Measurements from ENCODE around the gene OR5M3.

Gene OR5M3

DNA sequence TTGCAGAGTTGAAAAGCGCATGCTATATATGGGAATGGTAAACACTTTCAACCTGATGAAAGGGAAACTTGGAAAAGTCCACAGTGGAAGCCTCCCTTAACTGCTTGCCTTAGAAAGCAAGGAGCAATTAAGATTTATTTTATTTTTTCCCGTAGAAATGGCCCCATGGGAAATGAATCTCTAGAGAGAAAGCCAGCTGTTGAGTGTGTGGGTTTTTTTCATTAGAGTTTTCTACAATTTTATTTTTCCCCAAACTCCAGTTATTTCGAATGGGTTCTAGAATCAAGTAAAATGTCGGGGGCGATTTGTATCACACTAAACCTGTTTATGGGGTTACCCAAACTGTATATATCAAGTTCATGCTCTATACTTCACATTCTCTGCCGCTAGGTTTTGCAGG lies at the start of gene OR5M3:
Gene OR5M3 (minus strand): TSS at position 101 of the 400 bp plus-strand sequence. CDS start 2,855 bp downstream, outside the sequence.
- DNase-seq: no peak

DNA sequence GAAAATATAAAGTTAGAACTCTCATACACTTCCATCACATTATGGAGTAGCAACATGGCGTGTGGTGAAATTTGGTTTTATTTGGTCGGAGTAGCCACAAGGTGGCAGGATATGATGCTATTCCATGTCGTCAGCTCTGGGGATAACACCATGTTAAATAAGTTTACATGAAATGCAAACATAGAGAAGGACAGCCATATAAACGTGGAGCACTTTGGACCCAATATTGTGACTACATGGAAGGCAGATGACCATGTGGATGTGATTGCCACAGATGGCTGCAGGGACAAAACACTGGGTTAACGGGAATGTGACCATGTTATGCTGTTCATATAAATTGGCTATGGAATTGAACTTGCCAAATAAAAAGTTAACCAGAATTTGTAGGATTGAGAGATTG lies 48.9 kb upstream of the OR5M3 start:
- no peak for DNase-seq

DNA sequence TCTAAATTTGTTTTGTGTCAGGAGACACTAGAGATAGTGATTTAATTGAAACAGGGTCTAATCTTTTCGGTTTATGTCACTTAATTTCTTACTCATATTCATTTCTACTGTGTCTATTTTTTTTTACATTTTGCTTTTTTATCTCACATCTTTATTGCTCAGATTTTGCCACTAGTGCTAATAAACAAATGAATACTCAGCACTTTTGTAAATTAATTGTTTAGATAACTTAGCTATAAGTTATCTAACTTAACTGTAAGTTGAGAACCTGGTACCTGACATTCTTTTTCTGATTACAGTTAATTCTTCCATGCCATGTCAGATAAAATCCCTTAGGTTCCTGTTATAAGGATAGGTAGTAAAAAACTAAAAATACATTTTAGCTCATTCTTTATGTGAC lies 40.1 kb upstream of the OR5M3 start:
- no peak for DNase-seq

DNA sequence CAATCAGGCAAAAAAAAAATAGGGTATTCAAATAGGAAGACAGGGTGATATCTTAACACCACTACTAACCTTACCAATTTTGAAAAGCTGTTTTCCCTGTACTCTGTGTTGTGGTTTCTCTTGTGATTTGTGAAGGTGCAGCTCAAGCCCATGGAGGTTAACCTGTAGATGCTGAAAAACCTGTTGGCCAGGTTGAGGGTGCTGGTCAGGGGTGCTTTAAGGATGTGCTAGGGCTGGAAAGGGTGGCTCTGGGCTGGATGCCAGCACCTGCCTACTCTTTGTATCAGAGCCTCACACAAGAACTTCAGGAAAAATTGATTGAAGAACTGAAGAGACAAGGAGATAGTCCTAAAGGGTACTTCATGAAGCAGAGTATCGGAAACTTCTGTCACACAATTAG lies 36.3 kb upstream of the OR5M3 start:
- no peak for DNase-seq

DNA sequence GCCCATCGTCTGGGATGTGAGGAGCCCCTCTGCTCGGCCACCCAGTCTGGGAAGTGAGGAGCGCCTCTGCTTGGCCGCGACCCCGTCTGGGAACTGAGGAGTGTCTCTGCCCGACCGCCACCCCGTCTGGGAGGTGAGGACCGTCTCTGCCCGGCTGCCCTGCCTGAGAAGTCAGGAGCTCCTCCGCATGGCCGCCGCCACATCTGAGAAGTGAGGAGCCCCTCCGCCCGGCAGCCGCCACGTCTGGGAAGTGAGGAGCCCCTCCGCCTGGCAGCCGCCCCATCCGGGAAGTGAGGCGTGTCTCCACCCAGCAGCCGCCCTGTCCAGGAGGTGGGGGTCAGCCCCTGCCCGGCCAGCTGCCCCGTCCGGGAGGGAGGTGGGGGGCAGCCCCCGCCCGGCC lies 23.9 kb upstream of the OR5M3 start:
- DNase-seq: no peak

DNA sequence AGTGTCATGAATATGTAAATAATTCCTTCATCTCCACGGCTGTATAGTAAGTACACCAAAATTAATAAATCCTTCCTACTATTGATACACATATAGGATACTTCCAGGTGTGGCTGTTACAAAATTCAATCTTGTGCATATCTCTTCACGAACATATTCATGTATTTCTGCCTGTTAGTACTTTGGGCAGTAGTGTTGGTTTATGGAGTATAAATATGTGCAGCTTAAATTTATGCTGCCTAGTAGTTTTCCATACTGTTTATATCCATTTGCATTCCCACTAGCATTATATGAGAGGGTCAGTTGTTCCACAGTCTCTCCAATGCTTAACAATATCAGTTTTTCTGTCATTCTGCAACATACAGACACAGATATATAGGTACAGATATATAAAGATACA lies 22.0 kb upstream of the OR5M3 start:
- no peak for DNase-seq

DNA sequence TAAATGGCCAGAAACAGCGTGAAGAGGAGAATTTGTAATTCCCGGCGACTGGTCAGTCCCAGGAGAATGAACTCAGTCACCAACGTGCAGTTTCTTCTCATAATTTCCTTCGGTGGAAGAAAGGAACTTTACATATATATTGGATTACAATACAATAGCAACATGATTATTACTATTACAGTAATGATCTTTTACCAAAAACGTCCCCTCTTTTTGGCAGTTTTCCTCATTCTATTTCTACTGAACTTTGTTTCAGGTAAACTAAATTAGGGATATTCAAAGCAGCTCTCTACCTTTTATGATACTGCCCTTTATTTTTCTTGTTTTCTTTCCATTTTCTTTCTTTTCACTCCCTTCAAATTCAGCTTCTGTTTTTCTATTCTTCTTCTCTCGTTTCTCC lies 18.1 kb upstream of the OR5M3 start, which contains the start of gene OR5M8:
Gene OR5M8 (minus strand): TSS at position 101 of the 400 bp plus-strand sequence. CDS start 0 bp downstream, at position 101.
- DNase-seq: no peak

DNA sequence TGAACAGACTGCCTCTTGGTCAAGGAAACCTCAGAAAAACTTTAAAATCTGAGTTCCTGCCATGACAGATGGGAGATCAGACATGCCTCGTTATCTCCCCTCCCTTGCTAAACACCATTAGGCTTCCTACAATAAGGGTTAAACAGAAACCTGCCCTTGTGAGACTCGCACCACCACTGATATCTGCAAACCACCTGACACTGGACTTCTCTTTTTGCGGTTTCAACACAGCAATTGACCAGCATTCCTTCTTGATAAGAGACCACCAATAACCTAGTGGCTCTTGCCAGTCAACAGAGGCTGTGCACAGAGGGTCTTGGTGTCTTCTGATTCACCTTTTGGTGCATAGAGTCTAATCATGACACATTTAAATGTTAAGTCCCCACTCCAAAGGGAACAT lies 13.6 kb upstream of the OR5M3 start:
- DNase-seq: no peak

DNA sequence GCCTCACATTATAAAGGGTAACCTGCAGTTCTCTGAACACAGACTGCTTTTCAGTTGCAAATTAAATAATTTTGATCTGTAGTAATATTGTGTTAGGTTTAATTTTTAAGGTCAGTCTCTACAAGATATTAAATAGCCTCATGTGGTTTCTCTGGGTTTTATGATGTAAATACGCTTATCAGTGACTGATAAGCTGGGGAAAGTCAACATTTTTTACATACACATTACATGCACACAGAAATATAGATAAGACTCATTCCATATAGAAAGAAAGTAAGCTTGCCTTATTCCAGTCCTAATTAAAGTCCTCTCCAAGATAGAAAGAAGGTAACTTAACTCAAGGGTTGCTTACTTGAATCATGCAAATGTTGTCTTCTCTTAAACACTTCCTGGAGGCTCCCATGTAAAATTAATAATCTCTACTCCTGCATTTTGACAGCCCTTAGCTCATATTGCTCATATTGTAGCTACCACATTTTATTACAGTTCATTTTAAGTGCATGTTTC lies 1.6 kb upstream of the OR5M3 start:
- no peak for DNase-seq

DNA sequence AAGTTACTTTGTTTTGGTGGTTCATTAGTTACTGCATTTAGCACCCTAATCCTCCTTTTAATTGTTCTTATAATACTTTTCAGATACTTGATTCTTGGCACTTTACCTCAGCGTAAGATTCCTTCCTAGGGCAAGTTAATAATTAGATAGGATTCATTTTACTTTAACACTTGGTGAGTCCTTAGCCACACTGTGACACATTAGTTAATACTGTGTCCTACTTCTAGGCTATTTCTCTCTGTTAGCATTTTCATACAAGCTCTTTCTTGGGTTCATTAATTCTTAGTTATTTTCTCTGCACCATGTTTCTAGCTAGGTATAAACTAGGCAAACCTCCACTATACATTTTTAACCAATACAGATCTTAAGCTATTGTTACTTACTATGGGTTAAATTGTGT lies 16.1 kb downstream of the OR5M3 start:
- no peak for DNase-seq

DNA sequence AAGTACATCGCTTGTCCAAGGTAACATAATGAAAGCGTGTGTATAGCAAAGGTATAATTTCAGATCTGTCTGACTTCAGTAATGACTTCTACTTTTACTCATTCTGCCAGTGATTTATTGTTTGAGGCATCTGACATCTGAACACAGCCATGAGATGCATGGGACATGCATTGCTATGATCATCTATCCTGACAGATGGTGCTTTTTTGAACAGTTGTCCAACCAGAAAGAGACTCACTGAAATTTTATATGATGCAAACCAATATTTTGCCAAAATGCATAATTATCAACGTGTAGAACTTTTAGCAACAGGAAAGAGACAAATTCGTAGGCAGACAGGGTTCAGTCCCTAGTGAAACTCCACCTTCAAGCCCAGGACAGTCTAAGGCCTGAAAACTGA lies 19.6 kb downstream of the OR5M3 start:
- no peak for DNase-seq
